PFSK-1 (cell line): Measurements from ENCODE around the gene H6PD.

Source experiments
- FOXP2 ChIP-seq: optimal IDR thresholded peaks from 2 replicates; pipeline ENCODE3; 2011; ENCODE audit warnings: borderline replicate concordance, control low read depth, inconsistent platforms; ENCODE audit not compliant: insufficient read depth; ENCODE audit errors: extremely low read length, extremely low read depth
- POLR2AphosphoS5 ChIP-seq: IDR thresholded peaks from 2 replicates; pipeline ENCODE4 v1.6.1; 2012; ENCODE audit warnings: low read depth, mild to moderate bottlenecking, control low read depth, low read length, moderate library complexity
- REST ChIP-seq, 2 experiments: IDR thresholded peaks; 2 replicates each; pipeline versions ENCODE4 v1.6.1 to v1.8.0; 2011 to 2012; ENCODE audit warnings: low read depth in 2 of 2, low read length in 2 of 2, control low read depth in 1 of 2, inconsistent platforms in 1 of 2, mild to moderate bottlenecking in 1 of 2, moderate library complexity in 1 of 2; ENCODE audit not compliant: insufficient read depth in 1 of 2
- SIN3A ChIP-seq: IDR thresholded peaks from 2 replicates; pipeline ENCODE4 v1.6.1; 2012; ENCODE audit warnings: mild to moderate bottlenecking, low read length, moderate library complexity, borderline replicate concordance; ENCODE audit not compliant: insufficient read depth
- TAF1 ChIP-seq: IDR thresholded peaks from 2 replicates; pipeline ENCODE4 v1.6.1; 2012; ENCODE audit warnings: low read length, control low read depth, borderline replicate concordance; ENCODE audit not compliant: insufficient read depth

Gene H6PD

GRCh38 chr1:9197186-9198099 lies 37.1 kb upstream of the H6PD start:
- TF ChIP-seq REST (IDR thresholded peaks at IDR 0.05; ENCODE audit: insufficient read depth in 1 of 2, low read depth in 2 of 2, low read length in 2 of 2) (no peak), TAF1 (no peak)

GRCh38 chr1:9198538-9199361 lies 35.8 kb upstream of the H6PD start:
- TF ChIP-seq REST (IDR thresholded peaks at IDR 0.05; ENCODE audit: insufficient read depth in 1 of 2, low read depth in 2 of 2, low read length in 2 of 2) (no peak), TAF1 (no peak), POLR2AphosphoS5 (no peak), SIN3A (no peak), FOXP2 (no peak)

- no peak for TF ChIP-seq REST (IDR thresholded peaks at IDR 0.05; ENCODE audit: insufficient read depth in 1 of 2, low read depth in 2 of 2, low read length in 2 of 2)
- TF ChIP-seq SIN3A: no peak
- no peak for TF ChIP-seq POLR2AphosphoS5
- TF ChIP-seq TAF1: no peak
- no peak for TF ChIP-seq FOXP2
Measured at GRCh38 chr1:9200441-9200840, 34.1 kb upstream of the H6PD start.

- no peak for TF ChIP-seq FOXP2
- no peak for TF ChIP-seq SIN3A
- TF ChIP-seq POLR2AphosphoS5: no peak
- TF ChIP-seq REST (IDR thresholded peaks at IDR 0.05; ENCODE audit: insufficient read depth in 1 of 2, low read depth in 2 of 2, low read length in 2 of 2): no peak
- no peak for TF ChIP-seq TAF1
Measured at GRCh38 chr1:9201401-9202239, 33.0 kb upstream of the H6PD start.
